HEK293 (cell line): Measurements from ENCODE around the gene GLRA1.

ENCODE experiments used
- GLIS2 ChIP-seq: fragments of 450-650 bp; formaldehyde crosslinking; IDR thresholded peaks from 2 replicates; pipeline ENCODE4 v1.5.1; 2016; ENCODE audit warnings: missing biosample characterization, missing genetic modification characterization
- KLF10 ChIP-seq: fragments of 450-650 bp; IDR thresholded peaks from 2 replicates; pipeline ENCODE4 v1.5.1; 2018; ENCODE audit warnings: missing biosample characterization, mild to moderate bottlenecking, missing genetic modification characterization
- PRDM1 ChIP-seq: fragments of 450-650 bp; formaldehyde crosslinking; IDR thresholded peaks from 2 replicates; pipeline ENCODE4; 2016; ENCODE audit warnings: missing biosample characterization, missing genetic modification characterization
- ZBTB1 ChIP-seq: fragments of 450-650 bp; formaldehyde crosslinking; IDR thresholded peaks from 2 replicates; pipeline ENCODE4 v1.5.1; 2016; ENCODE audit warnings: missing biosample characterization, missing genetic modification characterization
- ZIC2 ChIP-seq: fragments of 450-650 bp; formaldehyde crosslinking; IDR thresholded peaks from 2 replicates; pipeline ENCODE4 v1.5.1; 2016; ENCODE audit warnings: missing biosample characterization, missing genetic modification characterization
- ZNF146 ChIP-seq: fragments of 450-650 bp; formaldehyde crosslinking; IDR thresholded peaks from 2 replicates; pipeline ENCODE4 v1.5.1; 2016; ENCODE audit warnings: missing biosample characterization, missing genetic modification characterization
- ZNF292 ChIP-seq: fragments of 450-650 bp; formaldehyde crosslinking; IDR thresholded peaks from 2 replicates; pipeline ENCODE4 v1.5.1; 2016; ENCODE audit warnings: low read depth, missing biosample characterization, missing genetic modification characterization, borderline replicate concordance
- ZNF701 ChIP-seq: fragments of 450-650 bp; formaldehyde crosslinking; IDR thresholded peaks from 2 replicates; pipeline ENCODE4 v1.5.1; 2016; ENCODE audit warnings: missing biosample characterization, missing genetic modification characterization
- ZNF777 ChIP-seq: fragments of 450-650 bp; formaldehyde crosslinking; IDR thresholded peaks from 2 replicates; pipeline ENCODE4 v1.5.1; 2017; ENCODE audit warnings: missing biosample characterization, missing genetic modification characterization, borderline replicate concordance
- TF ChIP-seq, protein P1 (sequence below): fragments of 450-650 bp; formaldehyde crosslinking; IDR thresholded peaks from 2 replicates; pipeline ENCODE4 v1.5.1; 2016; ENCODE audit warnings: missing biosample characterization, missing genetic modification characterization
- TF ChIP-seq, protein P2 (sequence below): fragments of 450-650 bp; formaldehyde crosslinking; IDR thresholded peaks from 2 replicates; pipeline ENCODE4 v1.5.1; 2016; ENCODE audit warnings: missing biosample characterization, missing genetic modification characterization
- TF ChIP-seq, protein P3 (sequence below): fragments of 450-650 bp; formaldehyde crosslinking; IDR thresholded peaks from 2 replicates; pipeline ENCODE4 v1.5.1; 2016; ENCODE audit warnings: missing biosample characterization, missing genetic modification characterization

DNA sequence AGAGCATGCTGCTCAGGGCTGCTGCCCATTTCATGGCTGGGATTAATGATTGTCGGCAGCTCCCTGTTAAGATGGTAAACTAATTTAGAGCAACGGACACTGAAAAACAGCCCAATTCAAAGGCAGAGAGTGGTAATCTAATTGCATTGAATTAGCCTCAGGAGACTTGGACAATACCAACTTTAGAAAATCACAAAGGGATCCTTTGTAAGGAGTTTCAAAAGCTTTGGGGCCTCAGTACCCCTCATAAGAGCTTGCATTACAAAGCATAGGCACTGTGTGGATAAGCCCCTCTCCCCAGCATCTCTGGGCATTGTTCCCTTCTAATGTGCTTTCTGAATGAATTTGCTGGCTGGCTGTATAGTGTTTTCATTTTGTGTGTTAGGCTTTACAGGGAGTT lies 6.7 kb downstream of the GLRA1 start:
- TF ChIP-seq, protein P1, sequence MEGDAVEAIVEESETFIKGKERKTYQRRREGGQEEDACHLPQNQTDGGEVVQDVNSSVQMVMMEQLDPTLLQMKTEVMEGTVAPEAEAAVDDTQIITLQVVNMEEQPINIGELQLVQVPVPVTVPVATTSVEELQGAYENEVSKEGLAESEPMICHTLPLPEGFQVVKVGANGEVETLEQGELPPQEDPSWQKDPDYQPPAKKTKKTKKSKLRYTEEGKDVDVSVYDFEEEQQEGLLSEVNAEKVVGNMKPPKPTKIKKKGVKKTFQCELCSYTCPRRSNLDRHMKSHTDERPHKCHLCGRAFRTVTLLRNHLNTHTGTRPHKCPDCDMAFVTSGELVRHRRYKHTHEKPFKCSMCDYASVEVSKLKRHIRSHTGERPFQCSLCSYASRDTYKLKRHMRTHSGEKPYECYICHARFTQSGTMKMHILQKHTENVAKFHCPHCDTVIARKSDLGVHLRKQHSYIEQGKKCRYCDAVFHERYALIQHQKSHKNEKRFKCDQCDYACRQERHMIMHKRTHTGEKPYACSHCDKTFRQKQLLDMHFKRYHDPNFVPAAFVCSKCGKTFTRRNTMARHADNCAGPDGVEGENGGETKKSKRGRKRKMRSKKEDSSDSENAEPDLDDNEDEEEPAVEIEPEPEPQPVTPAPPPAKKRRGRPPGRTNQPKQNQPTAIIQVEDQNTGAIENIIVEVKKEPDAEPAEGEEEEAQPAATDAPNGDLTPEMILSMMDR (tag by site-specific recombination) = no peak
- no peak for TF ChIP-seq KLF10 (tag by site-specific recombination)
- TF ChIP-seq ZNF777 (tag by site-specific recombination) = no peak
- no peak for TF ChIP-seq GLIS2 (tag by site-specific recombination)
- TF ChIP-seq ZIC2 (tag by site-specific recombination) = no peak
- TF ChIP-seq, protein P2, sequence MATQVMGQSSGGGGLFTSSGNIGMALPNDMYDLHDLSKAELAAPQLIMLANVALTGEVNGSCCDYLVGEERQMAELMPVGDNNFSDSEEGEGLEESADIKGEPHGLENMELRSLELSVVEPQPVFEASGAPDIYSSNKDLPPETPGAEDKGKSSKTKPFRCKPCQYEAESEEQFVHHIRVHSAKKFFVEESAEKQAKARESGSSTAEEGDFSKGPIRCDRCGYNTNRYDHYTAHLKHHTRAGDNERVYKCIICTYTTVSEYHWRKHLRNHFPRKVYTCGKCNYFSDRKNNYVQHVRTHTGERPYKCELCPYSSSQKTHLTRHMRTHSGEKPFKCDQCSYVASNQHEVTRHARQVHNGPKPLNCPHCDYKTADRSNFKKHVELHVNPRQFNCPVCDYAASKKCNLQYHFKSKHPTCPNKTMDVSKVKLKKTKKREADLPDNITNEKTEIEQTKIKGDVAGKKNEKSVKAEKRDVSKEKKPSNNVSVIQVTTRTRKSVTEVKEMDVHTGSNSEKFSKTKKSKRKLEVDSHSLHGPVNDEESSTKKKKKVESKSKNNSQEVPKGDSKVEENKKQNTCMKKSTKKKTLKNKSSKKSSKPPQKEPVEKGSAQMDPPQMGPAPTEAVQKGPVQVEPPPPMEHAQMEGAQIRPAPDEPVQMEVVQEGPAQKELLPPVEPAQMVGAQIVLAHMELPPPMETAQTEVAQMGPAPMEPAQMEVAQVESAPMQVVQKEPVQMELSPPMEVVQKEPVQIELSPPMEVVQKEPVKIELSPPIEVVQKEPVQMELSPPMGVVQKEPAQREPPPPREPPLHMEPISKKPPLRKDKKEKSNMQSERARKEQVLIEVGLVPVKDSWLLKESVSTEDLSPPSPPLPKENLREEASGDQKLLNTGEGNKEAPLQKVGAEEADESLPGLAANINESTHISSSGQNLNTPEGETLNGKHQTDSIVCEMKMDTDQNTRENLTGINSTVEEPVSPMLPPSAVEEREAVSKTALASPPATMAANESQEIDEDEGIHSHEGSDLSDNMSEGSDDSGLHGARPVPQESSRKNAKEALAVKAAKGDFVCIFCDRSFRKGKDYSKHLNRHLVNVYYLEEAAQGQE (tag by site-specific recombination) = no peak
- TF ChIP-seq ZNF146 (tag by site-specific recombination) = no peak
- TF ChIP-seq, protein P3, sequence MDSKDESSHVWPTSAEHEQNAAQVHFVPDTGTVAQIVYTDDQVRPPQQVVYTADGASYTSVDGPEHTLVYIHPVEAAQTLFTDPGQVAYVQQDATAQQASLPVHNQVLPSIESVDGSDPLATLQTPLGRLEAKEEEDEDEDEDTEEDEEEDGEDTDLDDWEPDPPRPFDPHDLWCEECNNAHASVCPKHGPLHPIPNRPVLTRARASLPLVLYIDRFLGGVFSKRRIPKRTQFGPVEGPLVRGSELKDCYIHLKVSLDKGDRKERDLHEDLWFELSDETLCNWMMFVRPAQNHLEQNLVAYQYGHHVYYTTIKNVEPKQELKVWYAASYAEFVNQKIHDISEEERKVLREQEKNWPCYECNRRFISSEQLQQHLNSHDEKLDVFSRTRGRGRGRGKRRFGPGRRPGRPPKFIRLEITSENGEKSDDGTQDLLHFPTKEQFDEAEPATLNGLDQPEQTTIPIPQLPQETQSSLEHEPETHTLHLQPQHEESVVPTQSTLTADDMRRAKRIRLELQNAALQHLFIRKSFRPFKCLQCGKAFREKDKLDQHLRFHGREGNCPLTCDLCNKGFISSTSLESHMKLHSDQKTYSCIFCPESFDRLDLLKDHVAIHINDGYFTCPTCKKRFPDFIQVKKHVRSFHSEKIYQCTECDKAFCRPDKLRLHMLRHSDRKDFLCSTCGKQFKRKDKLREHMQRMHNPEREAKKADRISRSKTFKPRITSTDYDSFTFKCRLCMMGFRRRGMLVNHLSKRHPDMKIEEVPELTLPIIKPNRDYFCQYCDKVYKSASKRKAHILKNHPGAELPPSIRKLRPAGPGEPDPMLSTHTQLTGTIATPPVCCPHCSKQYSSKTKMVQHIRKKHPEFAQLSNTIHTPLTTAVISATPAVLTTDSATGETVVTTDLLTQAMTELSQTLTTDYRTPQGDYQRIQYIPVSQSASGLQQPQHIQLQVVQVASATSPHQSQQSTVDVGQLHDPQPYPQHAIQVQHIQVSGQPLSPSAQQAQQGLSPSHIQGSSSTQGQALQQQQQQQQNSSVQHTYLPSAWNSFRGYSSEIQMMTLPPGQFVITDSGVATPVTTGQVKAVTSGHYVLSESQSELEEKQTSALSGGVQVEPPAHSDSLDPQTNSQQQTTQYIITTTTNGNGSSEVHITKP (tag by site-specific recombination) = no peak
- no peak for TF ChIP-seq ZNF292 (tag by site-specific recombination)
- no peak for TF ChIP-seq ZBTB1 (tag by site-specific recombination)
- no peak for TF ChIP-seq PRDM1 (tag by site-specific recombination)
- no peak for TF ChIP-seq ZNF701
